ENCODE measurements around the gene EIF4A3. TPM values are rescaled to one million over a fixed set of nuclear protein-coding genes. Genes with fewer than 3 reads are reported as not detected.

EIF4A3 gene
- 116 TPM for total RNA-seq
- 76.3 TPM for polyA plus RNA-seq
- long read RNA-seq, donor 1, transcript EIF4A3-201 (12 exons, 1,734 nt) = major isoform, 6 of 6 reads
- long read RNA-seq, donor 1, partial matches to known transcripts = 0 of 6 reads
- long read RNA-seq, donor 1, other reads (novel, unspliced or antisense) = 0 of 6 reads
- long read RNA-seq, donor 2 = 0 reads
- long read RNA-seq, donor 3, transcript EIF4A3-201 (12 exons, 1,734 nt) = major isoform, 55 of 59 reads
- long read RNA-seq, donor 3, partial matches to known transcripts = 0 of 59 reads
- long read RNA-seq, donor 3, other reads (novel, unspliced or antisense) = 0 of 59 reads
- long read RNA-seq, donor 4, transcript EIF4A3-201 (12 exons, 1,734 nt) = major isoform, 31 of 36 reads
- long read RNA-seq, donor 4, partial matches to known transcripts = 0 of 36 reads
- long read RNA-seq, donor 4, other reads (novel, unspliced or antisense) = 0 of 36 reads
- long read RNA-seq, donor 5, transcript EIF4A3-201 (12 exons, 1,734 nt) = major isoform, 71 of 94 reads
- long read RNA-seq, donor 5, partial matches to known transcripts = 18 of 94 reads
- long read RNA-seq, donor 5, other reads (novel, unspliced or antisense) = 0 of 94 reads
- long read RNA-seq, donor 6, transcript EIF4A3-201 (12 exons, 1,734 nt) = major isoform, 36 of 42 reads
- long read RNA-seq, donor 6, partial matches to known transcripts = 6 of 42 reads
- long read RNA-seq, donor 6, other reads (novel, unspliced or antisense) = 0 of 42 reads
- long read RNA-seq, donor 7, transcript EIF4A3-201 (12 exons, 1,734 nt) = major isoform, 46 of 54 reads
- long read RNA-seq, donor 7, partial matches to known transcripts = 7 of 54 reads
- long read RNA-seq, donor 7, other reads (novel, unspliced or antisense) = 0 of 54 reads
- long read RNA-seq, donor 8, transcript EIF4A3-201 (12 exons, 1,734 nt) = major isoform, 20 of 21 reads
- long read RNA-seq, donor 8, partial matches to known transcripts = 0 of 21 reads
- long read RNA-seq, donor 8, other reads (novel, unspliced or antisense) = 0 of 21 reads
- long read RNA-seq, donor 9, transcript EIF4A3-201 (12 exons, 1,734 nt) = major isoform, 32 of 34 reads
- long read RNA-seq, donor 9, partial matches to known transcripts = 0 of 34 reads
- long read RNA-seq, donor 9, other reads (novel, unspliced or antisense) = 0 of 34 reads
- long read RNA-seq, donor 10, transcript EIF4A3-201 (12 exons, 1,734 nt) = major isoform, 29 of 39 reads
- long read RNA-seq, donor 10, partial matches to known transcripts = 5 of 39 reads
- long read RNA-seq, donor 10, other reads (novel, unspliced or antisense) = 0 of 39 reads

- Histone ChIP-seq H3K36me3 (ENCODE audit: control insufficient read depth in 2 of 2, insufficient read depth in 2 of 2, low read length in 1 of 2) (peaks cover 20 to 22% of the 10 kb centered on the region in 2 donors), H3K27ac (ENCODE audit: low read depth in 1 of 2, low read length in 1 of 2) (peak within 1 kb of the TSS; percentile 73 to 94), H3K9me3 (ENCODE audit: control insufficient read depth in 2 of 2, insufficient read depth in 1 of 2, low read length in 1 of 2) (peaks cover 0 to 5% of the 10 kb centered on the region in 2 donors), H3K27me3 (ENCODE audit: control insufficient read depth in 2 of 2, insufficient read depth in 1 of 2, low read length in 1 of 2) (no peaks in the 10 kb centered on the region), H3K4me3 (ENCODE audit: low read length in 2 of 2) (peak within 1 kb of the TSS; percentile 86 to 90), H3K4me1 (ENCODE audit: control insufficient read depth in 2 of 2, insufficient read depth in 2 of 2, low read length in 2 of 2) (peaks cover 25 to 29% of the 10 kb centered on the region in 2 donors)
- under 1% methylated on average over 90 of the region's 90 CpGs for WGBS
- peak; percentile 96 to 100 (median 98) for DNase-seq (ENCODE audit: low read depth in 6 of 9, low spot score in 9 of 9)
Measured at GRCh38 chr17:80147035-80147822, at the start of gene EIF4A3. TSS of gene EIF4A3 (minus strand) at chr17:80147128. CDS start at chr17:80146961, 167 bp downstream.

- no peak for DNase-seq (ENCODE audit: low read depth in 6 of 9, low spot score in 9 of 9)
- peaks cover 0 to 12% of the 10 kb centered on the region in 2 donors for H3K27me3 ChIP-seq (ENCODE audit: control insufficient read depth in 2 of 2, insufficient read depth in 1 of 2, low read length in 1 of 2)
- no peak overlapping the region for H3K4me3 ChIP-seq (ENCODE audit: low read length in 2 of 2)
- WGBS = 98% methylated on average over 7 of the region's 7 CpGs
- H3K36me3 ChIP-seq (ENCODE audit: control insufficient read depth in 2 of 2, insufficient read depth in 2 of 2, low read length in 1 of 2) = no peaks in the 10 kb centered on the region
- peaks cover 0 to 8% of the 10 kb centered on the region in 2 donors for H3K4me1 ChIP-seq (ENCODE audit: control insufficient read depth in 2 of 2, insufficient read depth in 2 of 2, low read length in 2 of 2)
- no peak overlapping the region for H3K27ac ChIP-seq (ENCODE audit: low read depth in 1 of 2, low read length in 1 of 2)
- H3K9me3 ChIP-seq (ENCODE audit: control insufficient read depth in 2 of 2, insufficient read depth in 1 of 2, low read length in 1 of 2) = peaks cover 0 to 4% of the 10 kb centered on the region in 2 donors
Measured at GRCh38 chr17:80196652-80197051, 49.7 kb upstream of the EIF4A3 start.

DNA sequence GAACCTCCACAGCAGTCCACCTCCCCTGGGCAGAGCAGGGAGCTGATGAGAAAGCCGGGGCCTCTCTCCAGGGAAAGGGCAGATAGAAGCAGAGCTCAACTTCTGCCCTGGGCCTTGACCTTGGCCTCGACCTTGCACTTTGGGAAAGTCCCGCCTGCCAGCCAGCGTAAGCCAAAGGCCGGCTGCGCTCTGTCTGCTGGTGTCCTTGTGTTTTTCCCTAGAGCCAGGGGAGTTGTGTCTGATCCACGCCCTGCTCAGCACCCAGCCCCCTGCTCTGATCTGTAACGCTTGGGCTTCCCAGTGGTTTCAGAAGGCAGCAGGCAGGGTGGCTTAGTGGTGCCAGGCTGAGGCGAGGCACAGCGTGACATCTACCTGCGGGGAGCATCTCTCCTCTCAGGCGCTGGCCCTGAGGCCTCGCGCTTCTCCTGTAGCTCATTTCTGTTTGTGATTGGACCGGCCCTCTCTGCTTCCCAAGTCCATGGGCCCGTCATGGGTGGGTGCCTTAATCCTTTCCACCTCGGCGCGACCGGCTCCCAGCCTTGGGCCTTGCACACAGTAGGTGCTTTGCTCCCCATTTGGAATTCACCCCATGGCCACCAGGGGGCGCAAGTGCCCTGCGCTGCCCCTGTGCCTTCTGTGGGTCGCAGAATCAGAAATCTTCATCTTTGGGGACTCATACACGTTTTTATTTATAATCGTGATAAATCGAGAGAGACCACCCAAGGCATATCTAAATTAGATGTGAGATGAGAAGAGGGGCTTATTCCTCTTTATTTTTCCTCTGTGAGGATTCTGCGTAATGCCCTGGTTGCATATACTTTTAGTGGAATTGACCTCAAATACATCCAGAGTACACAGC lies 49.0 kb upstream of the EIF4A3 start:
- peaks cover 0 to 4% of the 10 kb centered on the region in 2 donors for H3K9me3 ChIP-seq (ENCODE audit: control insufficient read depth in 2 of 2, insufficient read depth in 1 of 2, low read length in 1 of 2)
- H3K27ac ChIP-seq (ENCODE audit: low read depth in 1 of 2, low read length in 1 of 2) = no peak overlapping the region
- H3K4me1 ChIP-seq (ENCODE audit: control insufficient read depth in 2 of 2, insufficient read depth in 2 of 2, low read length in 2 of 2) = peaks cover 0 to 13% of the 10 kb centered on the region in 2 donors
- peaks cover 0 to 17% of the 10 kb centered on the region in 2 donors for H3K27me3 ChIP-seq (ENCODE audit: control insufficient read depth in 2 of 2, insufficient read depth in 1 of 2, low read length in 1 of 2)
- H3K36me3 ChIP-seq (ENCODE audit: control insufficient read depth in 2 of 2, insufficient read depth in 2 of 2, low read length in 1 of 2) = no peaks in the 10 kb centered on the region
- 64% methylated on average over 27 of the region's 27 CpGs for WGBS
- DNase-seq (ENCODE audit: low read depth in 6 of 9, low spot score in 9 of 9) = peak in 3 of 9 donors; percentile 22 to 37 (median 33)
- no peak overlapping the region for H3K4me3 ChIP-seq (ENCODE audit: low read length in 2 of 2)

- Histone ChIP-seq H3K36me3 (ENCODE audit: control insufficient read depth in 2 of 2, insufficient read depth in 2 of 2, low read length in 1 of 2) (no peaks in the 10 kb centered on the region), H3K27ac (ENCODE audit: low read depth in 1 of 2, low read length in 1 of 2) (no peak overlapping the region), H3K4me3 (ENCODE audit: low read length in 2 of 2) (no peak overlapping the region), H3K4me1 (ENCODE audit: control insufficient read depth in 2 of 2, insufficient read depth in 2 of 2, low read length in 2 of 2) (peaks cover 0 to 13% of the 10 kb centered on the region in 2 donors), H3K27me3 (ENCODE audit: control insufficient read depth in 2 of 2, insufficient read depth in 1 of 2, low read length in 1 of 2) (peaks cover 0 to 17% of the 10 kb centered on the region in 2 donors), H3K9me3 (ENCODE audit: control insufficient read depth in 2 of 2, insufficient read depth in 1 of 2, low read length in 1 of 2) (peaks cover 0 to 4% of the 10 kb centered on the region in 2 donors)
- 92% methylated on average over 14 of the region's 14 CpGs for WGBS
- DNase-seq (ENCODE audit: low read depth in 6 of 9, low spot score in 9 of 9) = no peak
Measured at GRCh38 chr17:80195141-80195540, 48.2 kb upstream of the EIF4A3 start.

DNA sequence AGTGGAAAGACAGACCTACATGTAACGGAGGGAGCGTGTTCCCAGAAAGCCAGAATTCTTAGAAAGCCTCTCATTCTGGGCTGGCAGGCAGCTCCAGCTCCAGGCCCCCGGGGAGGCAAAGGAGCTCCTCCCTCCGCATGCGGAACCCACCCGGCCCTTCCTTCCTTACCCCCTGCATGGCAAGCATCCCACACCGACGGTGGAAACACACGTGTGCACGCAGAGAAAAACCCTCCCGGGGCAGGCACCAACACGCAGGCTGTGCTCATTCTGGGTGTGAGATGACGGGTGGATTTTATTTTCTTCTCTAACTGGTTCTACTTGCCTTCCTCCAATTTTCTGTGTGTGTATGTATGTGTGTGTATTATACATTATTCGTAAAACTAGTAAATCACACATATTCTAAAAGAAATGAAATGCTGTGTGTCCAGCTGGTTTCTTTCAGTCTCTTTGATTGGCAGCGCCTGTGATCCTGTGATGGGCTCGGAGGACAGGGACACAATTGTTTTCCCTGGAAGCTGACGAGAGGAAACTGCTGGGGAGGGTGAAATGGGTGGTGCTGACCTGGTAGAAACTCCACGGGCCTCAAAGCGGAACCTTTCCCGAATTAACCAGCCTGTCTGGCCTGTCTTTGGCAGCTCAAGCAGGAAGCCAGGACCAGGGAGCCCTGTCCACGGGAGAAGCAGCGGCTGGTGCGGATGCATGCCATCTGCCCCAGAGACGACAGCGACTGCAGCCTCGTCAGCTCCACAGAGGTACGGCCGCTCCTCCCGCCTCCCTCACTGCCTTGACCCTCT lies 45.1 kb upstream of the EIF4A3 start:
- WGBS = 71% methylated on average over 29 of the region's 29 CpGs
- Histone ChIP-seq H3K27me3 (ENCODE audit: control insufficient read depth in 2 of 2, insufficient read depth in 1 of 2, low read length in 1 of 2) (peaks cover 0 to 19% of the 10 kb centered on the region in 2 donors), H3K9me3 (ENCODE audit: control insufficient read depth in 2 of 2, insufficient read depth in 1 of 2, low read length in 1 of 2) (peaks cover 0 to 4% of the 10 kb centered on the region in 2 donors), H3K4me1 (ENCODE audit: control insufficient read depth in 2 of 2, insufficient read depth in 2 of 2, low read length in 2 of 2) (peaks cover 0 to 11% of the 10 kb centered on the region in 2 donors), H3K4me3 (ENCODE audit: low read length in 2 of 2) (no peak overlapping the region), H3K27ac (ENCODE audit: low read depth in 1 of 2, low read length in 1 of 2) (peak overlapping the region in 1 of 2 donors; percentile 46), H3K36me3 (ENCODE audit: control insufficient read depth in 2 of 2, insufficient read depth in 2 of 2, low read length in 1 of 2) (no peaks in the 10 kb centered on the region)
- no peak for DNase-seq (ENCODE audit: low read depth in 6 of 9, low spot score in 9 of 9)

GRCh38 chr17:80191192-80191591 lies 44.3 kb upstream of the EIF4A3 start:
- no peak overlapping the region for H3K27ac ChIP-seq (ENCODE audit: low read depth in 1 of 2, low read length in 1 of 2)
- H3K4me3 ChIP-seq (ENCODE audit: low read length in 2 of 2) = no peak overlapping the region
- no peaks in the 10 kb centered on the region for H3K36me3 ChIP-seq (ENCODE audit: control insufficient read depth in 2 of 2, insufficient read depth in 2 of 2, low read length in 1 of 2)

GRCh38 chr17:80190716-80191115 lies 43.8 kb upstream of the EIF4A3 start:
- Histone ChIP-seq H3K9me3 (ENCODE audit: control insufficient read depth in 2 of 2, insufficient read depth in 1 of 2, low read length in 1 of 2) (peaks cover 0 to 4% of the 10 kb centered on the region in 2 donors), H3K27me3 (ENCODE audit: control insufficient read depth in 2 of 2, insufficient read depth in 1 of 2, low read length in 1 of 2) (peaks cover 0 to 19% of the 10 kb centered on the region in 2 donors), H3K27ac (ENCODE audit: low read depth in 1 of 2, low read length in 1 of 2) (no peak overlapping the region), H3K4me1 (ENCODE audit: control insufficient read depth in 2 of 2, insufficient read depth in 2 of 2, low read length in 2 of 2) (peaks cover 0 to 11% of the 10 kb centered on the region in 2 donors), H3K4me3 (ENCODE audit: low read length in 2 of 2) (no peak overlapping the region), H3K36me3 (ENCODE audit: control insufficient read depth in 2 of 2, insufficient read depth in 2 of 2, low read length in 1 of 2) (no peaks in the 10 kb centered on the region)
- WGBS = 96% methylated on average over 10 of the region's 10 CpGs
- no peak for DNase-seq (ENCODE audit: low read depth in 6 of 9, low spot score in 9 of 9)

More at GRCh38 chr17:80191192-80191591, 44.3 kb upstream of the EIF4A3 start:
- Histone ChIP-seq H3K9me3 (ENCODE audit: control insufficient read depth in 2 of 2, insufficient read depth in 1 of 2, low read length in 1 of 2) (peaks cover 0 to 4% of the 10 kb centered on the region in 2 donors), H3K27me3 (ENCODE audit: control insufficient read depth in 2 of 2, insufficient read depth in 1 of 2, low read length in 1 of 2) (peaks cover 0 to 19% of the 10 kb centered on the region in 2 donors), H3K4me1 (ENCODE audit: control insufficient read depth in 2 of 2, insufficient read depth in 2 of 2, low read length in 2 of 2) (peaks cover 0 to 11% of the 10 kb centered on the region in 2 donors)
- WGBS = 90% methylated on average over 20 of the region's 20 CpGs
- no peak for DNase-seq (ENCODE audit: low read depth in 6 of 9, low spot score in 9 of 9)
